Measurements from ENCODE around the gene LCN15.
"Not testable (repeated sequence)": the region's sequence is repeated elsewhere in the genome, so short reads cannot be mapped to it uniquely, and the experiment has no call there.

The LCN15 gene

DNA sequence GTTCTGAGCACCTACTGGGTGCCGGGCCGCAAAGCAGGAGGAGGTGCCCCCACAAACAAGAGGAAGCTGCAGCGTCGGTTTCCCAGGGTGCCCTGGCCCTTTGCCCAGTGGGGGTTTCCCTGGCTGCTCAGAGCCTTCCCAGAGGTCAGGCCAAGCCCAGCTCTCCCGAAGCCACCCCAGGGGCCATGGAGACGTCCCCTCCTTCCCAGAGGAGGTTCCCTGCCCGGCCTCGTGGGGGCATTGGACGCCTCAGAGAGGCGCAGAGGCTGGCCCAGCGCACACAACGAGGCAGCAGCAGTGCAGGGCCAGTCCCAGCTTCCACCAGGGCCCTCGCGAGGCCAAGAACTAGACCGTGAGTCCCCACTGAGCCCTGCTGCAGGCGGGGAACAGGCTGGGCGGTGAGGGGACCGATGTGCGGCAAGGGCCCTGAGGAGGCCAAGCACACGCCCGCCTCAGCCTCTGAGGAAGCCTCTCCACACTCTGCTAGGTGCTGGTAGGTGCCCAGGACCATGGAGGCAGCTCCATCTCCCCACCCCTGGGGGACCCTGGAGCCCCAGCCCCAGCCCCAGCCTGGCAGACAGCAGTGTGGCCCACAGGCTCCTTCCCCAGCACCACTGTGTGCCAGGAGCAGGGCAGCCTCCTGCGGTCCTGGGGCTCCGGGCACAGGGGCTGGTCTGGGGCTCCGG is 45.0 kb downstream of the LCN15 start:
- DNase-seq: no peak

GRCh38 chr9:136718345-136719194 is 45.7 kb downstream of the LCN15 start:
- DNase-seq: no peak

DNA sequence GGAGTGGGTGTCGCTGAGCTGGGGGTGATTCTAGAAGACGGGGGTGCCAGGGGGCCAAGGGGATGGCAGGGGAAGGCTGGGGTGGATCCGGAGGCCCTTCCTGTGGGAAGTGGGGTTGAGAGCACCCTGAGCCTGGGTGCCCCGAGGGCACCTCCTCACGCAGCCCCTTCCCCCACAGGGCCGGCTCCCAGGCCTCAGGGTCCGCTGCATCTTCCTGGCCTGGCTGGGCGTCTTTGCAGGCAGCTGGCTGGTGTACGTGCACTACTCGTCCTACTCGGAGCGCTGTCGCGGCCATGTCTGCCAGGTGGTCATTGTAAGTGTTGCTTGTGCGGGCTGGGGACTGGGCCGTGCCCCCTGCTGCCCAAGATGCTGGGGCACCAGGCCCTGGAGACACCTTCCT is 46.9 kb downstream of the LCN15 start:
- no peak for DNase-seq

DNA sequence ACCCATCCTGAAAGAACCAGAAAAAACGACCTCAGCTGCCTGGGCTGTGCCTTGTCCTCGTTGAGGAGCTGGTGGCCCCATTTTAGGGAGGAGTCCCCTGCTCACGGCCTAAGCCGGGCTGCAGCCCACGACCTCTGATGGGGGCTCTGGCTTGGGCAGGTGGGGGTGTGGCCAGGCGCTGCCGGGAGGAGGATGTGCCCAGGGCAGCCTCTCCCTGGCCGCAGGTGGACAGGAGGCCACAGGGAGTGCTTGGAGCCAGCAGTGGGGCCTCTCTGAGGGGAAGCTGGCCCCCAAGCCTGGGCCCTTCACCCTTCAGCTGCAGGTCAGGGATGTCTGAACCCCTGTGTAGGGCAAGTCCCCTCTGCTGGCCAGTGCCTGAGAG is 49.4 kb downstream of the LCN15 start:
- no peak for DNase-seq

DNA sequence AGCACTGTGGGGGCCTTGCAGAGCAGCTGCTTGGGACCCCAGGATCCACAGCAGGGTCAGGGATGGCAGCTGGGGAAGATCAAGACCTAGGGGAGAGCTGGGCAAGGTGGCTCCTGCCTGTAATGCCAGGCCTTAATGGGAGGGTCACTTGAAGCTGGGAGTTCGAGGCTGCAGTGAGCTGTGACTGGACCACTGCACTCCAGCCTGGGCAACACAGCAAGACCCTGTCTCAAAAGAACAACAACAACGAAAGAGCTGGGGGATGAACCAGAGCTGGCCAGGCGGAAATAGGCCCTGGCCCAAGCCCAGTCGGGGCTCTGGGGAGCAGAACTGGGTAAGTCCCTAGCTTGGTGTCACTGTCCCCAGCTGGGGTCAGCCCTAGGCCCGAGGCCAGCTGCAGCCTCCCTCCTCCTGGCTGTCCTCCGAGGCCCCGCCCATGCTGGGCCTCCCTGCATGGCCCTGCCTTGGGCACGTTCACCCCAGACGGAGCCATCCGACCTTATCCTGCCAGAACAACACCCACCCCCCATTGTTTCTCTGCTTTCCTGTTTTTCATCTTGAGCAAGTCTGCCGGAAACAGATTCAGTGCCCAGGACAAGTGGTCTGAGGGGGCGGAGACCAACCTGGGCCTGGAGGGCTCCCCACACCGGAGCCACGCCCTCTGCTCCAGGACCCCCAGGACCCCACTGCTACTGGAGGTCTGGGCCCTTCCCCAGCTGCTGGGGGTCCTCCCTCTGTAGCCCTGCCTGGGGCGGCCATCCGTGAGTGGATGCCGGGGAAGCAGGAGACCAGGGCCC is 50.0 kb downstream of the LCN15 start:
- DNase-seq: no peak

GRCh38 chr9:136713550-136713949 is 50.8 kb downstream of the LCN15 start:
- peak; percentile 35 for DNase-seq

GRCh38 chr9:136712690-136713544 is 51.4 kb downstream of the LCN15 start:
- no peak for DNase-seq

GRCh38 chr9:136711751-136712689 is 52.3 kb downstream of the LCN15 start, which contains the start of gene DIPK1B:
TSS of gene DIPK1B (plus strand) at chr9:136712572. CDS start at chr9:136712666, 94 bp downstream.
- peak; percentile 60 for DNase-seq

DNA sequence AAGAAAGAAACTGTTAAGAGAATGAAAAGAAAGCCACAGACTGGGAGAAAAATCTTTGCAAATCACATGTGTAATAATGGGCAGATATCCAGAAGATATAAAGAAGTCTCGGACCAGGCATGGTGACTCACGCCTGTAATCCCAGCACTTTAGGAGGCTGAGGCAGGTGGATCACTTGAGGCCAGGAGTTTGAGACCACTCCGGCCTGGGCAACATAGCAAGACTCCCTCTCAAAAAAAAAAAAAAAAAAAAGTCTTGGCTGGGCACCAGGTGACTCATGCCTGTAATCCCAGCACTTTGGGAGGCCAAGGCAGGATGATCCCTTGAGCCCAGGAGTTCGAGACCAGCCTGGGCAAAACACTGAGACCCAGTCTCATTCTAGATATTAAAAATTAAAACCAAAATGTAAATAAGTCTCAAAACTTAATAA is 53.1 kb downstream of the LCN15 start:
- DNase-seq: not testable (repeated sequence)

GRCh38 chr9:136710543-136710942 is 53.8 kb downstream of the LCN15 start:
- no peak for DNase-seq

Measured in NCI-H1105 (cell line).